Esophagus squamous epithelium (tissue), 5 donors: ENCODE data around the gene EML1. TPM values are rescaled to one million over a fixed set of nuclear protein-coding genes. Genes with fewer than 3 reads are reported as not detected.

Experiments
- DNase-seq: peaks from one replicate; lab custom pipeline; 2025; lab: John Stamatoyannopoulos, UW
- H3K27ac ChIP-seq, 4 donors: fragments of 200-600 bp; sonication (generic); one replicate each; pipeline ENCODE4 v1.5.1; 2016 to 2019; ENCODE audit warnings: mild to moderate bottlenecking in 1 of 4
- H3K27me3 ChIP-seq, 4 donors: fragments of 200-600 bp; sonication (generic); 1 replicate in 3 of 4; 2 replicates in 1 of 4; pipeline versions ENCODE4 v1.5.1 to v1.6.0; 2017 to 2021; ENCODE audit warnings: antibody characterized with exemption in 1 of 4
- H3K36me3 ChIP-seq, 3 donors: fragments of 200-600 bp; sonication (generic); one replicate each; pipeline ENCODE4 v1.5.1; 2016 to 2019
- H3K4me1 ChIP-seq, 3 donors: fragments of 200-600 bp; sonication (generic); one replicate each; pipeline ENCODE4 v1.5.1; 2017 to 2019
- H3K4me3 ChIP-seq, 4 donors: fragments of 200-600 bp; sonication (generic); 1 replicate in 3 of 4; 2 replicates in 1 of 4; pipeline ENCODE4 v1.5.1; 2016 to 2019; ENCODE audit warnings: mild to moderate bottlenecking in 2 of 4, moderate library complexity in 1 of 4
- H3K9me3 ChIP-seq, 3 donors: fragments of 200-600 bp; sonication (generic); one replicate each; pipeline ENCODE4 v1.5.1; 2016 to 2019
- POLR2A ChIP-seq, 4 donors: fragments of 450-650 bp; IDR thresholded peaks; one replicate each; pipeline ENCODE4 v1.6.1; 2017; ENCODE audit warnings: antibody characterized with exemption in 4 of 4, mild to moderate bottlenecking in 4 of 4, moderate library complexity in 3 of 4
- WGBS, 2 donors: methylation state at CpG; one replicate each; pipeline ENCODE4 v1.1.5; 2018; 5-methylcytosine and 5-hydroxymethylcytosine counted together
- intact Hi-C: fragments of 100-400 bp; cut with DNase I; formaldehyde crosslinking; loops from one replicate; pipeline ENCODE4 v1.15.0; 2022
- total RNA-seq, 4 donors: library from RNA; depleted of rRNA; stranded (reverse); fragments of >200 nt; gene quantifications; one replicate each; pipeline ENCODE4 v1.1.0, GENCODE V29; 2016
- TF ChIP-seq, protein P1 (sequence below), 6 experiments: fragments of 450-650 bp in 4 of 6; fragments of 200-600 bp in 2 of 6; sonication (generic) in 2 of 6; IDR thresholded peaks; one replicate each; pipeline ENCODE4 v1.5.1; 2016 to 2019; ENCODE audit warnings: antibody characterized with exemption in 6 of 6, mild to moderate bottlenecking in 4 of 6, moderate library complexity in 4 of 6
- donor health status: DM: yes; HTN: yes; CAD: no.

Gene EML1
- total RNA-seq, 4 donors from 2014 or later, result 3.0 to 22.9 (median 9.4) TPM

DNA sequence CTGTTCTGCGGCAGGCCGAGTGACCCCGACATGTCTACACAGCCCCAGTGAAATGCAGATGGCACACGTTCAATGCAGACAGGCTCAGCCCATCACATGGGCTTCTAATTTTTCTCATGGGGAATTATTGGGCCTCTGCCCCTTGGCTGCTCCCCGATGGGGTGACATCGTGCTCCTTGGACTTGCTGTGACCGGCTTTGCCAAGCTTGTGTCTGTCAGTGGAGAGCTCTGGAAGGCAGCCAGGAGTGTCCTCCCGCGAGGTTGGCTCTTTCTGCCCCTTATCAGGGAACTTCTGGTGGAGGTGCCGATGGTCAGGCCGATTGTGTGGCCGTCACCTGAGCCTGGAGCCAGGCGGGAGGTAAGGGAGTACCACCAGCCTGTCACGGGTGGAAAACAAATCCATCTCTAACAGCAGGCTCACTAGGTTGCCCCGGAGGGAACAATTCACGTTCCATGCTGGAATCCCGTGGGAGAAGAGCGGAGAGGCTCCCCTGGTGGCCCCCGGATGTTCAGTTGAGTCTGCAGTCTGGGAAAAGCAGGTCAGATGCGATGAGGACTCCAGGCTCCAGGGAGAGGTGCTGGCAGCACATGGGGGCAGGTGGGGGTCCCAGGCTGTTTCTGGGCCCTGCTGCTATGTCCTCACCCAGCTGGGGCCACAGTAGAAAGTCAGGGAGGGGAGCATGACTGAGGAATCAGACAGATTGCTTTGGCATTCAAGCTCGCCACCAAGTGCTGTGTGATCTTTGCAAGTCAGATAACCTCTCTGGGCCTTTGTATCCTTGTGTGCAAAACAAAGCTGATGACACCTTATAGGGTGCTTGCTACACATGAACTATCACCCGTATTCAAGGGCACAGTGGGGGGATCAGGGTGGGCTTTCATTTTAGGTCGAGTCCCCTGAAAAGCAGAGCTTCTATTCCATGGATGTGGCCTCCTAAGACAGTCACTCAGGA is 43.2 kb upstream of the EML1 start:
- intact Hi-C loops, result no loop called here
- TF ChIP-seq, protein P1, sequence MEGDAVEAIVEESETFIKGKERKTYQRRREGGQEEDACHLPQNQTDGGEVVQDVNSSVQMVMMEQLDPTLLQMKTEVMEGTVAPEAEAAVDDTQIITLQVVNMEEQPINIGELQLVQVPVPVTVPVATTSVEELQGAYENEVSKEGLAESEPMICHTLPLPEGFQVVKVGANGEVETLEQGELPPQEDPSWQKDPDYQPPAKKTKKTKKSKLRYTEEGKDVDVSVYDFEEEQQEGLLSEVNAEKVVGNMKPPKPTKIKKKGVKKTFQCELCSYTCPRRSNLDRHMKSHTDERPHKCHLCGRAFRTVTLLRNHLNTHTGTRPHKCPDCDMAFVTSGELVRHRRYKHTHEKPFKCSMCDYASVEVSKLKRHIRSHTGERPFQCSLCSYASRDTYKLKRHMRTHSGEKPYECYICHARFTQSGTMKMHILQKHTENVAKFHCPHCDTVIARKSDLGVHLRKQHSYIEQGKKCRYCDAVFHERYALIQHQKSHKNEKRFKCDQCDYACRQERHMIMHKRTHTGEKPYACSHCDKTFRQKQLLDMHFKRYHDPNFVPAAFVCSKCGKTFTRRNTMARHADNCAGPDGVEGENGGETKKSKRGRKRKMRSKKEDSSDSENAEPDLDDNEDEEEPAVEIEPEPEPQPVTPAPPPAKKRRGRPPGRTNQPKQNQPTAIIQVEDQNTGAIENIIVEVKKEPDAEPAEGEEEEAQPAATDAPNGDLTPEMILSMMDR (IDR thresholded peaks at IDR 0.05), result no peak
- TF ChIP-seq POLR2A (IDR thresholded peaks at IDR 0.05), result no peak
- Histone ChIP-seq H3K4me3 (no peak overlapping the region), H3K27me3 (peaks cover 0 to 64% (median 0%) of the 10 kb centered on the region in 4 donors), H3K9me3 (no peaks in the 10 kb centered on the region), H3K4me1 (peaks cover 34 to 90% (median 50%) of the 10 kb centered on the region in 3 donors), H3K36me3 (no peaks in the 10 kb centered on the region), H3K27ac (peak overlapping the region in 3 of 4 donors; percentile 36 to 88 (median 75))
- WGBS, 2 donors, result 40 to 62% methylated on average over 5 to 19 of the region's 23 CpGs
- no peak for DNase-seq

DNA sequence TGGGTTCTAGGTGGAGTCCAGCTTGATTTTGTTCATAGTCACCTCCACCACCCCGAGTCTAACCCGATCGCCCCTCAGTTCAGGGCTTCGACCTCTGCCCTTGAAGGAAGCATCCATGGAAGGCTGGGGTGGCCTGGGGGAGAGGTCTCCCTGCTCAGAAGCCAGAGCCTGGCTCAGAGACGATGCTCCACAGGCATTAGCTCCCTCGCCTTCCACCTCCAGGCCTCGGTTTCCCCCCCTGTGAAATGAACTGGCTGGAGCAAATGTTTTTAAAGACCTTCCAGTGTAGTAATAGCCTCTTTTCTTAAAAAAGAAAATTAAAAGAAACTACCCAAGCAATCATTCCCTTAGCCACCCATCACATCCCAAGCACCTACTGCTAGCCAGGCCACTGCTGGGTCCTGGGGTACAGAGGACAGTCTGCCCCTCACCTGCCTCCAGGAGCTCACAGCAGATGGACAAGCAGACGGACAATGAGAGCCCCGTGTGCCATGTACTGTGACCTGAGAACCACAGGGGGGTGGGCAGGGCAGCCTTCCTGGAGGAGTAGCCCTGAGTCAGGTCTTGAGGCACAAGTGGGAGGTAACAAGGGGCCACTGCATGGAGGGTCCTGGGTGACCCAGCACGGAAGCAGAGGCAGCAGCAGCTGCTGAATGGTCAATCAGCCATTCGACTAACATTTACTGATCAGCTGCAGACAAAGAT is 42.3 kb upstream of the EML1 start:
- no peaks in the 10 kb centered on the region for H3K9me3 ChIP-seq
- TF ChIP-seq POLR2A (IDR thresholded peaks at IDR 0.05), result no peak
- TF ChIP-seq, protein P1 (IDR thresholded peaks at IDR 0.05), result no peak
- no peaks in the 10 kb centered on the region for H3K36me3 ChIP-seq
- no peak for DNase-seq
- H3K4me1 ChIP-seq, result peaks cover 34 to 90% (median 55%) of the 10 kb centered on the region in 3 donors
- intact Hi-C loops, result no loop called here
- 77 to 81% methylated on average over 6 to 8 of the region's 11 CpGs for WGBS, 2 donors
- H3K27ac ChIP-seq, result peak overlapping the region in 2 of 4 donors; percentile 75 to 88
- H3K27me3 ChIP-seq, result peaks cover 0 to 59% (median 0%) of the 10 kb centered on the region in 4 donors
- no peak overlapping the region for H3K4me3 ChIP-seq

DNA sequence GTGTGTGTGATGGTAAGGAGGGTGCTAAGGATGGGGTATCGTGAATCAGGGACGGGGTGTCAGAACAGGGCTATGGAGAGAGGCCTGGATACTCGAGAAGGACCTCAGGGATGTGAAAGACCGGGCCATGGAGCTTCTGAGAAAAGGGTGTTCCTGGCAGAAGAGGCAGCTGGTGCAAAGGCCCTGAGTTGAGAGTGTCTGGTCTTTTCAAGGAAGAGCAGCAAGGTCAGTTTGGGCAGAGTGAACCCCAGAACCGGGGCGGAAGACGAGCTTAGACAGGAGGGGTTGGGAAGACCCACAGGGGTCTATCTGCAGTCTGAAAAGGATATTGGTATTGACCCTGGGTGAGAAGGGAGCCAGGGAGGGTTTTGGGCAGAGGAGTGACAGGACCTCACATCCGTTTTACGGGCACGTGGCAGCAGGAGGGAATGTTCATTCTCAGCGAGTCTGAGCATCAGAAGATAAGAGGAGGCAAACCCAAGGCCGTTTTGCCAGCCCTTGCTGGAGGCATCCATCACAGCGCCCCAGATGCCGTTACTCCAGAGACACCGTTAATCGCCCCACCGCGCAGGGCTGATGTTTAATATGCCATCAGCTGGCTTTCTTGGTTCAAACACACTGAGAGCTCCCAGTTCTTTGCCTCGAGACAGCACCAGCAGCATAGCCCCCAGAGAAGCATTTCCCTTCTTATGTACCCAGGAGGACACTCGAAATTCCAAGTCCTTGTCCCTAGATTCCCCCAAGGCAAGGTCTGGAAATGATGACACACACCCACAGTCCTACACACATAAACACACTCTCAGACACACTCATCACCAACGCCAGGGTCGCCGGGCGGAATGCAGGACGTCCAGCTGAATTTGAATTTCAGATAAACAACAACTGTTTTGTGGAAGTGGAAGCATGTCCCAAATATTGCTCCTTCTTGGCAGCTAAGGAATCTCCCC is 41.4 kb upstream of the EML1 start:
- intact Hi-C loops, result no loop called here
- Histone ChIP-seq H3K4me3 (no peak overlapping the region), H3K4me1 (peaks cover 34 to 90% (median 53%) of the 10 kb centered on the region in 3 donors), H3K36me3 (no peaks in the 10 kb centered on the region), H3K9me3 (no peaks in the 10 kb centered on the region), H3K27ac (peak overlapping the region; percentile 53 to 88 (median 73)), H3K27me3 (peaks cover 0 to 54% (median 0%) of the 10 kb centered on the region in 4 donors)
- 41 to 58% methylated on average over 24 of the region's 25 CpGs for WGBS, 2 donors
- DNase-seq, result no peak
- TF ChIP-seq, protein P1 (IDR thresholded peaks at IDR 0.05), result no peak
- TF ChIP-seq POLR2A (IDR thresholded peaks at IDR 0.05), result no peak

DNA sequence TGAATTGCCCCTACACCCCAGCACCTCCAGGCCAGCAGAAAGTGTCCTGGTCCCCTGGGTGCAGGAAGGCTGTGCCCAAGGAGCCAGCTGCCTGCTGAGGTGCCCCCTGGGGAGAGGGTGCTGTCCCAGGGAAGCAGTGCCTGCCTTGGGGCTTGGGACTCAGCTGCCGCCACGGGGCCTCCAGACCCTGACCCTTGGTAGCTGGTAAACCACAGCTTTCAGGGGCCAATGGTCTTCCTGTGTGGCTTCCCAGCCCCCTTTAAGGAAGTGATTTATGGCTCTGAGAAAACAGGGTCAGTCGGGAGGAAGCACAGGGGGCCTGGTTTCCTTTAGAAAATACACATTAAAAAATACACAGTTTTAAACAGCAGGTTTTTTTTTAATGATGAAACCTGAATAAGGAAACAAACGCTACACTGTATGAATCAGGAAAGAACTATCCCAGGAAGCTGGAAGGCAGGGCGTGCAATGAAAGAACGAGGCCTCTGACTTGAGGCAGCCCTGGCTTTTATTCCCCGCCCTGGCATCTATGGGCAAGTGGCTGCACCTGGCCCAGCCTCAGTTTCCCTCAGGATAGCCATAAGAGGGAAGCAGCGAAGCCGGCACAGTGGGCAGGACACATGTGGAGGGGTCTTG is 40.6 kb upstream of the EML1 start:
- no peak for TF ChIP-seq POLR2A (IDR thresholded peaks at IDR 0.05)
- TF ChIP-seq, protein P1 (IDR thresholded peaks at IDR 0.05), result no peak
- H3K36me3 ChIP-seq, result no peaks in the 10 kb centered on the region
- no peak for DNase-seq
- peaks cover 0 to 54% (median 0%) of the 10 kb centered on the region in 4 donors for H3K27me3 ChIP-seq
- H3K9me3 ChIP-seq, result no peaks in the 10 kb centered on the region
- intact Hi-C loops, result no loop called here
- H3K4me3 ChIP-seq, result no peak overlapping the region
- peaks cover 36 to 90% (median 58%) of the 10 kb centered on the region in 3 donors for H3K4me1 ChIP-seq
- 6 to 33% methylated on average over 5 to 7 of the region's 9 CpGs for WGBS, 2 donors
- H3K27ac ChIP-seq, result peak overlapping the region; percentile 53 to 88 (median 73)
